Measurements from ENCODE around the gene IDI2.
"Not testable (repeated sequence)": the region's sequence is repeated elsewhere in the genome, so short reads cannot be mapped to it uniquely, and the experiment has no call there.

The IDI2 gene

GRCh38 chr10:1041514-1041913 is 15.9 kb upstream of the IDI2 start:
- no peak for TF ChIP-seq CTCF (IDR thresholded peaks at IDR 0.05; ENCODE audit: low read depth, low read length, missing control alignments)
- no peak overlapping the region for H3K4me3 ChIP-seq (ENCODE audit: low read depth, low read length)
- DNase-seq (ENCODE audit: low read depth): no peak
- in situ Hi-C loops (cut with HindIII; ENCODE audit: low sequenced_read_pairs): no loop called here

DNA sequence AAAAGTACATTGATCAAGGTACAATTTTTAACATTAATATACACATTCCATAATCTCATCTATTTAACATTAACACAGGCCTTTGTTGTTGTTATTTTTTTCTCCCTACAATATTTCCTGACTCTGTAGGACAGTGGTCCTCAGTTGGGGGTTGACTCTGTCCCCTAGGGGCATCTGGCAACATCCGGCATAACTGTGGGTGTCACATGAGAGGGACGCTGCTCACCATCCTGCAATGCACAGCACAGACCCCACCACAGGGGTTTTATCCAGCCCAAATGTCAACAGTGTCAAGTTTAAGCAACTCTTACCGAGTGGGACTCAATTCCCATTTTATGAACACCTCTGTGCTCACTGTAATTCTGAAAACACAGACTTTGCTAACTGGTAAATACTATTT is 14.5 kb upstream of the IDI2 start:
- no peak for TF ChIP-seq CTCF (IDR thresholded peaks at IDR 0.05; ENCODE audit: low read depth, low read length, missing control alignments)
- no peak for DNase-seq (ENCODE audit: low read depth)
- no peak overlapping the region for H3K4me3 ChIP-seq (ENCODE audit: low read depth, low read length)
- in situ Hi-C loops (cut with HindIII; ENCODE audit: low sequenced_read_pairs): no loop called here

DNA sequence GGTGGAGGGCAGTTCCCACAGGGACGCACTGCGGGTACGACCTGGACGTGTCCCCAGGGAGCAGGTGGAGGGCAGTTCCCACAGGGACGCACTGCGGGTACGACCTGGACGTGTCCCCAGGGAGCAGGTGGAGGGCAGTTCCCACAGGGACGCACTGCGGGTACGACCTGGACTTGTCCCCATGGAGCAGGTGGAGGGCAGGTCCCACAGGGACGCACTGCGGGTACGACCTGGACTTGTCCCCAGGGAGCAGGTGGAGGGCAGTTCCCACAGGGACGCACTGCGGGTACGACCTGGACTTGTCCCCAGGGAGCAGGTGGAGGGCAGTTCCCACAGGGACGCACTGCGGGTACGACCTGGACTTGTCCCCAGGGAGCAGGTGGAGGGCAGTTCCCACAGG is 13.1 kb upstream of the IDI2 start:
- H3K4me3 ChIP-seq (ENCODE audit: low read depth, low read length); DNase-seq (ENCODE audit: low read depth); in situ Hi-C loops (cut with HindIII; ENCODE audit: low sequenced_read_pairs): not testable (repeated sequence)

DNA sequence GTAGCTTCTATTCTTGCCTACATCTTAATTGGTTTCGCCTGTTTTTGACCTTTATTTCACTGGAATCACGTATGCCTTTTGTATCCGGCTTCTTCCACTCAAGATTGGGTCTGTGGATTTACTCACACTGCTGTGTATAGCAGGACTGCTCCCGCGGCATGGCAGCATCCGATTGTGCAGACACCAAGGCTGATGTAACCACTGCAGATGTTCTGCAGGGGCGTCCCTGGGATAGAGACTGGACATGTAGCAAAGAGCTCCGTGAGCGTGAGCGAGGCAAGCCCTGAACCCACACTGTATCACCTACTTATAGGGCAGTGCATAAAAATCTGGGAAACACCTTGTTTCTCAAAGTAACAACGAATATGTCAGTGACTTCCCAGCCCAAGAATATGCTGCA is 11.4 kb upstream of the IDI2 start:
- no peak overlapping the region for H3K4me3 ChIP-seq (ENCODE audit: low read depth, low read length)
- no peak for DNase-seq (ENCODE audit: low read depth)
- no peak for TF ChIP-seq CTCF (IDR thresholded peaks at IDR 0.05; ENCODE audit: low read depth, low read length, missing control alignments)
- in situ Hi-C loops (cut with HindIII; ENCODE audit: low sequenced_read_pairs): no loop called here

DNA sequence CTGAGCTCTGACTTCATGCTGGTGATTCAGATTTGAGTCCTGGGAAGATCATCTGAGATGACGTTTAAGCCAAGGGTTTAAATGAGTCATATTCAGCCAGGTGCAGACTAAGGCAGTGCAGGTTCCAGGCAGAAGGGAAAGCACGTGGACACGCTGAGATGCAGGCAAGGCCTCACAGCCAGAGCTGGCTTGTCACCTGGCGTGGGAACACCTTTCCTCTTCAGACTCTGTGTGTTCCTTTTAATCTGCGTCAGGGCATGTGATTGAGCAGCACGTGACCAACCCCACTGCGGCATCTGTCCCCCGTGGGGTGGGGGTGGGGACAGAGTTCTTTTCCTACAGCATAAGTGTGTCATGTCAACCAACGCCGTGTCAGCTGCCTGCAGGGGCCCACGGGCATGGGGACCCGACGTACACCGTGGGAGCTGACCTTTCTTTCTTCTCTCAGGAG is 10.7 kb upstream of the IDI2 start:
- TF ChIP-seq CTCF (IDR thresholded peaks at IDR 0.05; ENCODE audit: low read depth, low read length, missing control alignments): no peak
- in situ Hi-C loops (cut with HindIII; ENCODE audit: low sequenced_read_pairs): no loop called here
- no peak overlapping the region for H3K4me3 ChIP-seq (ENCODE audit: low read depth, low read length)
- DNase-seq (ENCODE audit: low read depth): no peak

DNA sequence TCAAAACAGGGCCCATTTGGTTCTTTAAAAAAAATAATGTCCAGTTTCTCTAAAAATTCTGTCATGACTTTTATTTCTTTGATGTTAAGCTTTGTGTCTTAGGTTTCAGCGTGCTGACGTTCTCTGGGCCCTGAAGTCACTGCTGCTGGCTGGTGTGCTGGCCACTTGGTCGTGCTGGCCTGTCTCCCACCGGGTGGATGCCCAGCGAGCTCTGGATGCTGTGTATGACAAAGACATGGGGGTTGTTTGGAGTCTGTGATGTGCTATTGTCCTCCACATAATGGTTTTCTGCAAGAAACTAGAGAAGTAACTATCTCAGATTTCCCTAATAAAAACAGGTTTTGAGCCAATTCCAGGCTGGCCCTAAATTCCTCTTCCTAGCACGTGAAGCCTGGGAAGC is 9.5 kb upstream of the IDI2 start:
- no peak for DNase-seq (ENCODE audit: low read depth)
- no peak for TF ChIP-seq CTCF (IDR thresholded peaks at IDR 0.05; ENCODE audit: low read depth, low read length, missing control alignments)
- in situ Hi-C loops (cut with HindIII; ENCODE audit: low sequenced_read_pairs): no loop called here
- H3K4me3 ChIP-seq (ENCODE audit: low read depth, low read length): no peak overlapping the region

GRCh38 chr10:1034758-1035157 is 9.1 kb upstream of the IDI2 start:
- no peak for DNase-seq (ENCODE audit: low read depth)
- TF ChIP-seq CTCF (IDR thresholded peaks at IDR 0.05; ENCODE audit: low read depth, low read length, missing control alignments): no peak
- no peak overlapping the region for H3K4me3 ChIP-seq (ENCODE audit: low read depth, low read length)
- in situ Hi-C loops (cut with HindIII; ENCODE audit: low sequenced_read_pairs): no loop called here
